ENCODE measurements around the gene ODR4.

DNA sequence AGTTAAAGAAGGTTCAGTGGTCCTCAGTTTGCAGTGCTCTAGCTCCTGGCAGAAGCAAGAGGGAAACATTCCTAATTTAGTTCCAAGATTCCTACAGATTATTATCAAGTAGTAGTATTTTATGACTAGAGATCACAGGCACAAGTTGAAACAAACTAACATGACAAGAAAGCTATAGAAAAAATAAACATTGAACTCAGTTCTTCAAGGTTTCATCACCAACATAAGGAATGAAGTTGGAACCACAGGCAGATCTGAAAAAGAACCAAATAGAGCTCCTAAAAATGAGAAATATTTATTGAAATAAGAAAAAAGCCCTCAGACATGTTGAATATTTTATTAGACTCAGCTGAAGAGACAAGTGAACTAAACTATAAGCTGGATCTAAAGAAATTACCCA, 44.7 kb downstream of the ODR4 start:
- TF ChIP-seq, protein P1, sequence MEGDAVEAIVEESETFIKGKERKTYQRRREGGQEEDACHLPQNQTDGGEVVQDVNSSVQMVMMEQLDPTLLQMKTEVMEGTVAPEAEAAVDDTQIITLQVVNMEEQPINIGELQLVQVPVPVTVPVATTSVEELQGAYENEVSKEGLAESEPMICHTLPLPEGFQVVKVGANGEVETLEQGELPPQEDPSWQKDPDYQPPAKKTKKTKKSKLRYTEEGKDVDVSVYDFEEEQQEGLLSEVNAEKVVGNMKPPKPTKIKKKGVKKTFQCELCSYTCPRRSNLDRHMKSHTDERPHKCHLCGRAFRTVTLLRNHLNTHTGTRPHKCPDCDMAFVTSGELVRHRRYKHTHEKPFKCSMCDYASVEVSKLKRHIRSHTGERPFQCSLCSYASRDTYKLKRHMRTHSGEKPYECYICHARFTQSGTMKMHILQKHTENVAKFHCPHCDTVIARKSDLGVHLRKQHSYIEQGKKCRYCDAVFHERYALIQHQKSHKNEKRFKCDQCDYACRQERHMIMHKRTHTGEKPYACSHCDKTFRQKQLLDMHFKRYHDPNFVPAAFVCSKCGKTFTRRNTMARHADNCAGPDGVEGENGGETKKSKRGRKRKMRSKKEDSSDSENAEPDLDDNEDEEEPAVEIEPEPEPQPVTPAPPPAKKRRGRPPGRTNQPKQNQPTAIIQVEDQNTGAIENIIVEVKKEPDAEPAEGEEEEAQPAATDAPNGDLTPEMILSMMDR (IDR thresholded peaks at IDR 0.05): no peak
- TF ChIP-seq POLR2A (IDR thresholded peaks at IDR 0.05): no peak

Data from esophagus squamous epithelium (tissue), 4 donors.